HG03378 (cell line): ENCODE data around the gene TMTC2.

Source experiments
- ATAC-seq: cut with Tn5 transposase; IDR thresholded peaks from one replicate; pipeline ENCODE4 v1.9.1; 2021; ENCODE audit warnings: mild to moderate bottlenecking, moderate library complexity; ENCODE audit not compliant: unreplicated experiment

Gene TMTC2

DNA sequence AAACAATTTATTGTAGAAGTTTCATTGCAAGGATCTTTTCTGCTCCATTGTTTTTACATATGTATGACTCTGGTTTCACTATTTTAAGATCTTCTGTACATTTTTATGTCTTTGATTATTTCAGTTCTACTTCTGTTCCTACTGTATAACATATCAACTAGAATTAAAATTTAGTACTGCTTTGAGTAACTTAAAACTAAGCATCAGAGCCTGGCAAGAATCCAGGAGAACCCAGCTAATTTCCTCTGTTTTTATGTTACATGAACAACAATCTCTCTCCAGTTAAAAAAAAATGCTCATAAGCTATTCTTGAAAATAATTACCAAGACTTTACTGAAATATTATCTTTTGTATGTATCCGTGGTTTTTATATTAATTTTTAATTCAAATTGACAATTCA lies 370.7 kb downstream of the TMTC2 start:
- ATAC-seq, result no peak

DNA sequence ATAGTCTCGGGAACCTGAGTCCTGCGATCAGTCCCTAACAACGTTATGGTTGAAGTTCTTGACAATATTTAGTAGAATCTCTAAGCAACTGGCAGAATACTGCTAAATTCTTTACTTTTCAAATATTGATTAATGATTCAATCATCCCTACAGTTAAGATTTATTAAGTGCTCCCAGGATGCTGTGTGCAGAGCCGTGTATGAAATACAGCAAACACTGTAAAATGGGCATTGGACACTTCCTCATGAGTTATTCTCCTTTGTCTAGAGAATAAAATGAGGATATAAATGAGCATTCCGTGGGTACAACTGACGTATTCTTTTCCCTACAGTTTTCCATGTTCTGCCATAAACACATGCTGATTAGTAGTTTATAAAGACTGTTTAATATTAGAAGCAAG lies 372.4 kb downstream of the TMTC2 start:
- no peak for ATAC-seq

DNA sequence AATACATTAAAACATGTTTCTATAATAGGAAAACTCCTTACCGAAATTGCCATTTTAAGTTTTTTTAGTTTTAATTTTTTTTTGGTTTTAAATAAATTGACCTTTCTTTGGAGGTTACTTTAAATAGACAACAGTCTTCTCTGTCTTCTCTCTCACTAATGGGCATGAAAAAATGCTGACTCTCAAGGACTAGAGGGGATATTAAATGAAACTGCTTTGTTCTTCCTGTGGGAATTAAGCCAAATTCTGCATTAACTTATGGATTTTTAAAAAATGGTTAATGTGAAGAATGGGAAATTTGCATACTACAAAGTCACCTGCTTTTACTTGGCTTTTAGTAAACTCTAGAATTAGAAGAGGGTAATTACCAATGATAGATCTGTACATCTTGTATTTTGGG lies 378.9 kb downstream of the TMTC2 start:
- ATAC-seq, result no peak

DNA sequence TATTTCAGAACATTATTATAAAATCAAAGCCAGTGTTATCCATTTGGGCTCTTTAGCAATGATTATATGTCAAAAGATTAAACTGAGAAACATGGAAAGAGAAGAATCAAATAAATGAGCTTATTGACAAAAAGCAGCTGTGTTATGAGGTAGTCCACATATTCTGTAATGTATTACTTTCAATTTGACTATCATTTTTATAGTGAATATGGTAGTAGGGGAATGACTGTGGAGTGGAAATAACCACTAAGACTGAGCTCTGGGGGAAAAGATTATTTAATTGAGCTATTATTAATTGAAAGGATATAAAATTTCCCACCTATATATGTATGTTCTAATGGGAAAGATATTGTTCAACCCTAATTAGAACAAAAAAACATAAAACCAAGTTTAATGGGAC lies 381.3 kb downstream of the TMTC2 start:
- peak; percentile 88 for ATAC-seq

DNA sequence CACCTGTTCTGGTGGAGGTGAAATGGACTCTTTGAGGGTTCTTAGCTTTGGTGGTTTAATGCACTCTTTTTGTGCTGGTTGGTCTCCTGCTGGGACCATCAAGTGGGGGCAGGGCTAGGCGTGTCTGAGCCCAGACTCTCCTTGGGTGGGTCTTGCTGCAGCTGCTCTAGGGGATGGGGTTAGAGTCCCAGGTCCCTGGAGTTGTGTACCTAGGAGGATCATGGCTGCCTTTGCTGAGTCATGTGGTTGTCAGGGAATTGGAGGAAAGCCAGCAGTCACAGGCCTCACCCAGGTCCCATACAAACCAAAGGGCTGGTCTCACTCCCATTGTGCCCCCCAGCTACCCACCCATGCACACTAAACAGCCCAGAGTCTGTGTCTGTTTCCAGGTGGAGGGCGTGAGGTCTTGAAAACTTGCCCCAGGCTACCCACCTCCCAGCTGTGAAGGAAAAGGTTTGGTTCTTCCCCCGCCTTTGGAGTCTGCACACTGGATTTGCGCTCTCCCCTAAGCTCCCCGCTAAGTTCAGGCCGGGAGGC lies 387.7 kb downstream of the TMTC2 start:
- no peak for ATAC-seq

DNA sequence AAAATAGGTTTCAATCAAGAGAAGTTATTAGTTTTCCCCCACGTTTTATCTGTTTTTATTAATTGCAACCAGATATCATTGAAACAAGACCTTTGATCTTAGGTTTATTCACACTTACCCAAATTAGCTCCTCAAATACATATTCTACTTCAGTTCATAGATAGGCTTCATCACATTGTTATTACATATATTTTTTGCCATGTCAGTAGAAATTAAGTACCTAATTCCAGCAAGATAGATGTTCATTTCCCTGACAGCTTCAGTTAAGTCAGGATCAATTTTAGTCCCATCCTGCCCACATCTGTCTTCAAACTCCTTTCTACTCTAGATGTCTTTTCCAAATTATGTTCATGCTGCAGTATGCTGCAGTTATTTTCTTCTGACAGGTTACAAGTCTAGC lies 388.8 kb downstream of the TMTC2 start:
- ATAC-seq, result no peak

DNA sequence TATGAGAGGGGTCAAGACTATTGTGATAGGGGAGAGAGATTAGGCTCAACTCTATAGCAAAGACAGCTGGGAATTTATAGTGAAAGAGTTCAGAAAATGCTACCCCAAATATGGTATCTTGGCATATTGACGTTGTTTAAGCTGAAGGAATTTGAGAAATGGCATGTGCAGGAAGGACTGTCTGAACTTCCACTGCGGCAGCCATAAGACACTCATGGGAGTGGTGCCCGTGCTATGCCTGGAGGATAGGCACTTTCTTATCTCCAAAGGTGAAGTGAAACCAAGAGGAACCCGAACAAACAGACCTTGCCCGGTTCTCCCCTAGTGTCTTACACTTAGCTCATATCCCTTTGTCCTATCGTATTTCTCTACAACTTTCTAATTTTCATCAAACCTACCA lies 390.3 kb downstream of the TMTC2 start:
- ATAC-seq, result no peak

DNA sequence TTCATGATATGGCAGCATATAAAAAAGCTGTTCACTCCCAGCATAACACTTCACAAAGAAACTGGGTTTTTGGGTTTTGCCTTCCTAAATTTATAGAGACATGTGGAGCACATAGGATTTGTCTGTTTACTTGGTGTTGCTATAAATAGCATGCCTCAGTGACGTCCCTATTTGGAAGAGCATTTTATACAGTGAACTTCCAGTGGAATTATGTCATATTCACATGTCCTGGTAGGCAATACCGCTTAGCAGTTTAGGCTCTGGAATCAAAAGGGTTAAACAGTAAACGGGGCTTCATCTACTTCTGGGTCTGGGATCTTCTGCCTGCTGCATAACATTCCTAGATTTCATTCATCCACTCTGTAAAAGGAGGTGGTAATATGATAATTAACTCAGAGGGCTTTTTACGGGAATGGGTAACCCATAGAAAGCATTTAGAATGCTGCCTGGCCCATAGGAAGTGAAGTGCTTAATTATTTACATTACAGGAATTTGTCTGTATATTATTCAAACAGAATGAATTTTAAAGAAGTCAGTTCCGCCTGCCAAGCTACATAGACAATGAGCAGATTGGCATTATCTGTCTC lies 396.1 kb downstream of the TMTC2 start:
- ATAC-seq, result no peak

DNA sequence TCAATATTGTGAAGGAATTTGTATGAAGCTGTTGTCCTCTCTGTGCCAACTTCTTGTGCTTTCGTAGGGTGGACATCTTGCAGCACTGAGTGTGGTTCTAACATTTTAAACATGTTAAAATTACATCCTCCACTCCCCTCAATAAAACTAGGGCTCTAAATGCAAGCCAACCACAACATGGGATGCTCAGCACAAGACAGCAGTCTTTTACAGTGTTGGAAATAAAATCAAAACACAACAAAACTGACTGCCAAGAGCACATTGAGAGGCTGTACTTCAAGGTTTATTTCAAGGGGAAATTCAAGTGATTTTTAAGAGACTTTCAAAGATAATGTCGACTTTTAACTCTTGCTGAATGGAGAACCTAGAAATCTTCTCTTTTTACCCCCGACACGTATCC lies 396.9 kb downstream of the TMTC2 start:
- no peak for ATAC-seq

DNA sequence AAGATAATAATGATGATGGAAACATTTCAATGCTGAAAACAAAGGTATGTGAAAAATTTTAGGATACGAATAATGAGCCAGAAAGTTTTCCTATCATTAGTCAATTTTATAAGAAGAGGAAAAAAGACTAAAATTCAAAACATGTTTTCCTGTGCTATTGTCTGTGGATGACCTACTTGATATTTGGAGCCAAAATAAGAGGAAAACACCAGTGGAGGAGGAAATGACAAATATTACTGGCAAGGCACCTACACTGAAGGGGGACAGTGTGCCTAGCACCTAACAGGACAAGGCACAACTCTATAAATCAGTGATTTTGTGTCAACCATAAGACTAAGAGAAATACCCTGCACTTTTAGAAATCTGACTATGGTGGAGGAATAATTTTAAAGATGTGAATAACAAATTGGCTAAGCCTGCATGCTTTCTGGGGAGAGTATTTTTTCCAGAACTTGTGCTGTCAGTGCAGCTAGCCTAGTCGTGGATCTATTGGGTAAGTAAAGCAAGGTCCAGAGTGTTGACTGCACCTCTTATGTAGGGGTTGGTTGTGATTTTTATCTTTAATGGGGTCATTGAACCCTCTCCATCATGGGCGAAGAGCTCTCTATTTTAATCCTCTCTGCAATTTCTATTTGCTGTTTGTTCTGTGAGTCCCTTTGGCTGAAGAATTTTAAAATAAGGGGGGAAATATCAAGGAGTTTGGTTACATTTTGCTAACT lies 398.0 kb downstream of the TMTC2 start:
- no peak for ATAC-seq

DNA sequence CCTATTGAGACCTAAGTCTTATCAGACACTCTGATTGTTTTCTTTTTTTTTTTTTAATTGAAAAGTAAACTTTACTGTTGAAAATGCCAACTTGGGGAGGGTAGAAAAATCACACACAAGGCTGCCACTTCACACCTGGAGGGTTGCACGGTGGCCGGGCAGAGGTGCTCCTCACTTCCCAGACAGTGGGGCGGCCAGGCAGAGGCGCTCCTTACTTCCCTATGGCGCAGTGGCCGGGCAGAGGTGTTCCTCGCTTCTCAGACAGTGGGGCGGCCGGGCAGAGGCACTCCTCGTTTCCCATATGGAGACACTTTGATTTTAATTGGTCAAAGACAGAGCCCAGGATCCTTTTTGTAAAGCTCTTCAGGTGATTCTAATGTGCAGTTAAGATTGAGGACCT lies 399.3 kb downstream of the TMTC2 start:
- ATAC-seq, result no peak

DNA sequence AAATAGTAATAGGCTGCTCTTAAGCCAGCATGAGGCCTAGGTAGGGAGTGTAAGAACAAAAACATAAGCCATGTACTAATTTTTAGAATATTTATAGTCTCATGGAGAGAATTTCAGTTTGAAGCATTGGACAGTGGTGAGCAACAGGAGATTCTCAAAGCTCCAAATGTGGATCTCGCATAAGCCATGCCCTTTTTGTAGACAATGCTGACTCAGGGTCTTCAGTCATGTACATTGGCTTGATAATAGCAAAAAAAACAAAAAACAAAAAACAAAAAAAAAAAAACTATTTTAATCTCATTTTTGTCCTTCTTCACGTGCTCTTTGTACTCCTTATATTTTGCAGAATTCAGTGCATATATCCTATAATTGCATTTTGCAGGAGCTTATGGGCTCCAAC lies 402.9 kb downstream of the TMTC2 start:
- no peak for ATAC-seq

DNA sequence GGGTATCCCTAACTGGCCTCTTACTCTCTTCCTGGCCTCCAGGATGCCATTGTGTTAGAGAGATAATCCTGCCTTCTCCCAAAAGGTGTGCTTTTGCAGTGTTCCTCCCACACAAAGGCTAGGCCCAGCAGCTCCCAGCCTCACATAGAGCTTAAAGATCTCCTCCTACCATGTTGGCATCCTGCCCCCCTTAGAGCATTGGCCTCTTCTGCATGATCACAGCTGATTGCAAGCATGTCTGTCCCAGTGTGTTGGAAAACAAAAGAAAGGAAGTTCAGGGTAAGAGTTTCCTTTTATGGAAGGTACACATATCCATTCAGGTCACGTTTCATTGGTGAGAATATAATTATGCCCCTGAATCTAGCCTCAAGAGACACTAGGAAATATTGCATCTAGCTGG lies 405.4 kb downstream of the TMTC2 start:
- no peak for ATAC-seq

DNA sequence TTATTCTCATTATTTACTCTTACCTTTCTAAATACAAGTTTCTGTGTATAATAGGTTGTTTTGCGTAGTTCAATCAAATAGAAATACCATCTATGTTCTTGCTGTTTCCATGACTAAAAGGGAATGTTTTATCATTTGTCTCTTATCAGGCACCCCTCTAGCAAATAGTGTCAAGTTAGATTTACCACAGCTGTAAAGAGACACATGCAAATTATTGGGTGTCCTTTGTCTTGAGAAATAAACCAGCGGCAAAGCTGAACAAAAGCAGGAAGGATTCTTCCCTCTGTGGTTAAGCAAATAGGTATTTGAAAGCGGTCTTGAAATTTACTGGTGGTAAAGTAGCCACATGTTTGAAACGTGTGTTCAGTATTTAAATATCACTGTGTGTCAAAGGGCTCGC lies 405.9 kb downstream of the TMTC2 start:
- ATAC-seq, result no peak

DNA sequence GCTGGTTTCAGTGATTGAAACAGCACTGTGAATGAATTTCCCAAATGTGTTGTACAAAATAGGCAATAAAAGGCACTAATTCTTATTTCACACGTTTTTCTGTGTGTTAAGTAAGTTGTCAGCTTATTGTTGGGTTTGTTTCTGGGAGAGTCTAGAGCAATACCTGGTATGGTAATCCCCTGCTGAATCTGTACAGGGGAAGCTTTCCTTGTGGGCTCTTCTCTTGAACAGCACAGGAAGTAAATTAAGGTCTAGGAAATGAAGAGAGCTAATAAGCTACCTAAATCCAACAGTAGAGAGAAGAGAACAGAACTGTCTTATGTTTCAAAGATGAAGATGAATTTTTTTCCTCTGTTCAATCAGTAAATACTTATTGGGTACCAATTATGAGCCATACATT lies 406.7 kb downstream of the TMTC2 start:
- no peak for ATAC-seq

DNA sequence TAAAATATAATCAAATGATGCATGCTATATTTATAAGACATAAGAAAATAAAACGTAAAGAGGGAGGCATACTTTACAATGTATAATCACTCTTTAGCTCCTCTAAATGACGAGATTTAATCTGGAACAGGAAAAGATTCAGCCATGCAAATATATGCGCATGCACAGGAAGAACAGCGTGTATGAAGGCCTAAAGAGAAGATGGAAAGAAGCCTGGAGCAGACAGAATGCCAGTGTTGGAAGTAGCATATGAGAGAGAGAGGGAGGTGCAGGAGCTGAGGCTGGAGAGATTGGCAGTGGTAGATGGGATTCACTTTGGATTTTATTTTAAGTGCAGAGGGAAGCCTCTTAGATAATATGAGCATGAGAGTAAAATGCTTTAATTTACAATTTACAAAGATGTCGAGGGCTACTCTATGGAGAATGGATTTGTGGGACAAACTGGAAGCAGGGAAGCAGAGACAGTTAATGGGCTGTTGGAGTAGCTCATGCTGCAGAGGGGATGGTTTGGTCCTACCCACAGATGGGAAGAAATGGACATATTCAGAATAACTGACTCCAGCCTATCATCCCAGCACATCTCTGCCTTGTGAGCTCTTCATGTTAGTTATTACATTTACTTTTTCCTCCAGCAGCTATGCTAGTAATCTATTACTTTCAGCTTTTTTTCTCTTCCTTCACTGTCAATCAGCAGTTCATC lies 411.1 kb downstream of the TMTC2 start:
- ATAC-seq, result no peak

DNA sequence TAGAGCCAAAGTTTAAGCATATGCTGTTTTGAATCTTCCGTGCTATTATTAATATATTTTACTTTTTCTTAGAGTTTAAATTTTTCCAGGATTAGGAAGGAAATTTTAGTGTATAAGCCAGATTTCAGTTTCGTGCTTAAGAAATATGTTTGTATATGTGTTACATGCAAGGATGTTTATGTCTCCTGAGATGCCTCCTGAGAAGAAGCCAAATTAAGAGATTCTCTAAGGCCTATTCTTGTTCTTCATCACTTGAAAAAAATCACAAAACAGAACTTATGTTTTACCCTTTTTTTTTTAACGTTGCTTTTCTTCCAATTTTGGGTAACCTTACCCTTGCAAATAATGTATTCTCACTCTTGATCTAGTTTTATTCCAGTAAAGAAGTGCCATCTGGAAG lies 412.7 kb downstream of the TMTC2 start:
- no peak for ATAC-seq

DNA sequence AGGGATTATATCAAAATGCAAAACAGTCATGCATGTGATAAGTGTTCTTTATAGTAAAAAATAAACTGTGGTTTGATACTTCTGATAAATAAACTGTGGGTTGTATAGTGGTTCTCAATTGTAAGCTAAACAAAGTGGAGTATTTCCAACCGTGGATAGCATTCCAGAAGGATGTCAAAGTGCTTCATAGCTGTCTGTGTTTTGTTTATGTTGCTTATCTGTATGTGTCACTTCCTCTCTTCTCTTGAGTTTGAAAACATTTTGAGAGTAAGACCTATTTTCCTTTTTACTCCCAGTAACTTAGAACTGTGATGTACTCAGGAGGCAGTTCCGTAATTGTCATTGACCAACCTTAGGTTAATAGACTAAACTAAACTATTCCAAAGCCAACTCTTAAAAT lies 415.8 kb downstream of the TMTC2 start:
- no peak for ATAC-seq

DNA sequence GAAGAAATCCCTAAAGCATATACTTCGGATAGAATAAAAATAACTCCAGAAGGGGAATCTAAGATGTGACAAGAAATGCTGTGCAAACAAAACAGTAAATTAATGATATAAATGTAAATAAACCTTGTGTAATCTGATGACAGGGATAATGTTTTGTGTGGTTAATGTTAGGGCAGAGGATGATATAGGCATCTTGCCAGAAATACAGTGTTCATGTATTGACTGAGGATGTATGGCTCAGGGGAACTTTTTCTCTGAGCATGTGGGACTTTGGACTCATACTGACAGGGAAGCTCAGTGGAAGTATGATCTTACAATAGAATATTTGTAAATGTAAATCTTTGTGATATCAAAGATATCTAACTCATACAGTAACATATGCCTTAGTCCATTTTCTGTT lies 420.2 kb downstream of the TMTC2 start:
- no peak for ATAC-seq

DNA sequence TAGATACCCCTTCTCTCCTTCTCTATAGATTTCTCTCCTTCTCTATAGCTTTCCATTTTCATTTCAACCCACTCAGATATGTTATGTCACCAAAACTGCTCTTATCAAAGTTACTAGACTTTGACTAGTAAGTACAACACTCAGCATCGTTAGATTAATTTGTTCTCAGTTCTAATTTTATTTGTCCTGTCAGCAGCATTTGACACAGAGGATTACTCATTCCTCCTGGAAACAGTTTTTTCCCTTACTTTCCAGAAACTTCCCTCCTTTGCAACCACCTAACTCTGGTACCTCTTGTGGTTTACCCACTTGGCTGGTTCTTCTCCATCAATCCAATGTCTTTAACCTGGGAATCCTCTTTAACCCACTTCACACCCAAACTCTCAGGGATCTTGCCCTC lies 423.7 kb downstream of the TMTC2 start:
- no peak for ATAC-seq

DNA sequence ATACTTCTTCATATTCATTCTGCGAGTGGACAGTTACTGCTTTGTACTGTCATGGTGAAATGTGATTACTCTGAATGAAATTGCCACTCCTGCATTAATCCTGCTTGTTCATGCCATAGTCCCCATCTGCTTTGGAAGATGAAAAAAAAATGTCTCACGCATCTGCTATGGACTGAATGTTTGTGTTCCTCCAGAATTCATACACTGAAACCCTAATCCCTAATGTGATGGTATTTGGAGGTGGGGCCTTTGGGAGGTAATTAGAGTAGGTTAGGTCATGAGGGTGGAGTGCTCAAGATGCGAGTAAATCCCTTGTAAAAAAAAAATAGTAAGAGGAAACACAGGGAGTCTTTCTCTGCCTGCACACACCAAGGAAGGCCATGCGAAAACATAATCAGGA lies 427.2 kb downstream of the TMTC2 start:
- ATAC-seq, result no peak

DNA sequence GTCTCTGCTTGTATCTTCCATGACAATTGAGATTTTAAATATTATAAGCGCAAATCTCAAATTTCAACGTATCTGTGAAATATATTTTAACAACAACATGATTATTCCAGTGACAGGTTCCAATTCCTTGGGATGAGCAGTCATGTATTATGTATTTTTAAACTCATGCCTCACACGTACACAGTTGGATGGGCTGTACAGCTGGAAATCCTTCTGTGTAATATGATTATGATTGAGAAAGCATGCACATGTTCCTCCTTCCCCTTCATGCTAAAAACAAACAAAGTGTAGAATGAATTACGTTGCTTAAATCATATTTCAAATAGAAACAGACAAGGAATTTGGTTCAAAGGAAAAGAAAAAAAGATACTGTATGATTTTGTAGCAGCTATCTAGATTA lies 428.3 kb downstream of the TMTC2 start:
- ATAC-seq, result no peak
